HepG2 (cell line): ENCODE data around the gene AGRN. TPM values are rescaled to one million over a fixed set of nuclear protein-coding genes. Genes with fewer than 3 reads are reported as not detected.

Source experiments
- FOXM1 ChIP-seq: sonication (generic); formaldehyde crosslinking; IDR thresholded peaks from 2 replicates; pipeline ENCODE4 v1.5.0; 2020; ENCODE audit warnings: missing genetic modification reagents
- FOXP1 ChIP-seq, 2 experiments: fragments of 450-650 bp in 1 of 2; IDR thresholded peaks; 2 replicates each; pipeline ENCODE4 v1.6.1; 2017 to 2018; ENCODE audit warnings: antibody characterized with exemption in 1 of 2
- IKZF1 ChIP-seq: fragments of 450-650 bp; IDR thresholded peaks from 2 replicates; pipeline ENCODE4 v1.7.1; 2016
- RBFOX2 ChIP-seq: fragments of 200-400 bp; formaldehyde crosslinking; IDR thresholded peaks from 2 replicates; pipeline ENCODE4 v1.6.1; 2017; ENCODE audit warnings: low read depth, mild to moderate bottlenecking, low read length
- RORA ChIP-seq: sonication (generic); formaldehyde crosslinking; IDR thresholded peaks from 2 replicates; pipeline ENCODE4 v1.5.0; 2020; ENCODE audit warnings: mild to moderate bottlenecking, missing genetic modification reagents, moderate library complexity
- SMAD1 ChIP-seq: sonication (generic); formaldehyde crosslinking; IDR thresholded peaks from 2 replicates; pipeline ENCODE4 v1.4.0; 2020; ENCODE audit warnings: missing genetic modification reagents, low read depth, mild to moderate bottlenecking, borderline replicate concordance
- TRIM24 ChIP-seq: sonication (generic); formaldehyde crosslinking; IDR thresholded peaks from 2 replicates; pipeline ENCODE4 v1.8.0; 2022; ENCODE audit warnings: mild to moderate bottlenecking, missing genetic modification reagents
- ZFP62 ChIP-seq: sonication (generic); formaldehyde crosslinking; IDR thresholded peaks from 2 replicates; pipeline ENCODE4 v1.4.0; 2020; ENCODE audit warnings: missing genetic modification reagents
- ZFY ChIP-seq: sonication (generic); formaldehyde crosslinking; IDR thresholded peaks from 2 replicates; pipeline ENCODE4 v1.4.0; 2020; ENCODE audit warnings: missing genetic modification reagents
- ZNF282 ChIP-seq: fragments of 450-650 bp; IDR thresholded peaks from 2 replicates; pipeline ENCODE4 v1.6.1; 2018; ENCODE audit not compliant: partially characterized antibody
- ZNF570 ChIP-seq: sonication (generic); formaldehyde crosslinking; IDR thresholded peaks from 2 replicates; pipeline ENCODE4 v1.4.0; 2020; ENCODE audit warnings: mild to moderate bottlenecking, missing genetic modification reagents, borderline replicate concordance
- ZNF850 ChIP-seq: sonication (generic); formaldehyde crosslinking; conservative IDR thresholded peaks from 2 replicates; pipeline ENCODE4 v1.9.0; 2021; ENCODE audit warnings: mild to moderate bottlenecking, missing genetic modification reagents
- polyA plus RNA-seq, 8 experiments: library from polyadenylated mRNA; depleted of rRNA in 3 of 8; stranded (reverse) in 7 of 8; unstranded in 1 of 8; fragments of >200 nt; fragmentation: Illumina TruSeq in 4 of 8; extraction: Trizol in 4 of 8; gene quantifications; 2 replicates each; pipeline versions ENCODE4 v1.2.1 to v1.2.3, GENCODE V29; 2011 to 2016; ENCODE audit warnings: low read depth in 4 of 8, missing spikeins in 1 of 8, mixed read lengths in 1 of 8; ENCODE audit not compliant: insufficient read depth in 1 of 8
- total RNA-seq, 5 experiments: library from RNA; depleted of rRNA; stranded (reverse); fragments of >200 nt; fragmentation: Illumina TruSeq; extraction: Trizol; gene quantifications; 2 replicates each; pipeline ENCODE4 v1.2.3, GENCODE V29; 2016; ENCODE audit warnings: low read depth in 1 of 5
- TF ChIP-seq, protein P1 (sequence below): sonication (generic); formaldehyde crosslinking; IDR thresholded peaks from 2 replicates; pipeline ENCODE4 v1.5.0; 2020; ENCODE audit warnings: mild to moderate bottlenecking, missing genetic modification reagents, borderline replicate concordance
- TF ChIP-seq, protein P2 (sequence below): IDR thresholded peaks from 2 replicates; pipeline ENCODE4 v1.6.1; 2018; ENCODE audit warnings: missing genetic modification reagents
- TF ChIP-seq, protein P3 (sequence below): sonication (generic); formaldehyde crosslinking; IDR thresholded peaks from 2 replicates; pipeline ENCODE4 v1.5.0; 2020; ENCODE audit warnings: mild to moderate bottlenecking, missing genetic modification reagents

The AGRN gene
- total and polyA plus RNA-seq, 2 of the 13 experiments (the other 11 are each of a cell fraction or from before 2014, with no cell fraction given) = 29.8 to 65.2 TPM

DNA sequence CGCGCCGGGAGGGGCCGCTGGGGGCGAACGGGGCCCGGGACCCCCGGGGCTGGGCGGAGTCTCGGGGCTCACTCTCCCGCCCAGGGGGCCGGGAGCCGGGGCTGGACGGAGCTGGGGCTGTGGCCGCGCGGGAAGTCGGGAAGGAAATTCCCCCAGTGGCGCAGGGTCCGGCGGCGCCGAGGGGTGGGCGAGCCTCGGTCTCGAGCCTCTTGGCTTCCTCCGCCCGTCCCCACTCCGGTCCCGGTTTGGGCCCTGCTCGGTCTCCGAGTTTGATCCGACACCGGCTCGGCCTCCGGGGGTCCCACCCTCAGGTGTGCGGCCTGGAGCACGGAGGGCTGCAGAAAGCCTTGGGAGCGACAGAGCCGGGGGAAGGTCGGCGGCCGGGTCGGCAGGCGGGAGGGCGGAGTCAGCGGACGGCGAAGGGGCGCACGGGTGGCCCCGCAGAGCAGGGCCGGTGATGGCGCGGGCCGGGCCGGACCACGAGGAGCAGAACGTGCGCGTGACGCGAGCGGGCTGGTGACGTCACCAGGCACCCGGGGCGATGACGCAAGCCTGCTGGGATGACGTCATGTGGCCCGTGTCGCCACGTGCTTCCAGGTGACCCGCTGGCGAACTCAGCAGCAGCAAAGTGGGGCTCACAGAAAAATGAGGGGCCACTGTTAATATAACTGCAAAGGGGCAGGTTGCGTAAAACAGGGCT, 19.4 kb upstream of the AGRN start (continued):
- TF ChIP-seq, protein P1, sequence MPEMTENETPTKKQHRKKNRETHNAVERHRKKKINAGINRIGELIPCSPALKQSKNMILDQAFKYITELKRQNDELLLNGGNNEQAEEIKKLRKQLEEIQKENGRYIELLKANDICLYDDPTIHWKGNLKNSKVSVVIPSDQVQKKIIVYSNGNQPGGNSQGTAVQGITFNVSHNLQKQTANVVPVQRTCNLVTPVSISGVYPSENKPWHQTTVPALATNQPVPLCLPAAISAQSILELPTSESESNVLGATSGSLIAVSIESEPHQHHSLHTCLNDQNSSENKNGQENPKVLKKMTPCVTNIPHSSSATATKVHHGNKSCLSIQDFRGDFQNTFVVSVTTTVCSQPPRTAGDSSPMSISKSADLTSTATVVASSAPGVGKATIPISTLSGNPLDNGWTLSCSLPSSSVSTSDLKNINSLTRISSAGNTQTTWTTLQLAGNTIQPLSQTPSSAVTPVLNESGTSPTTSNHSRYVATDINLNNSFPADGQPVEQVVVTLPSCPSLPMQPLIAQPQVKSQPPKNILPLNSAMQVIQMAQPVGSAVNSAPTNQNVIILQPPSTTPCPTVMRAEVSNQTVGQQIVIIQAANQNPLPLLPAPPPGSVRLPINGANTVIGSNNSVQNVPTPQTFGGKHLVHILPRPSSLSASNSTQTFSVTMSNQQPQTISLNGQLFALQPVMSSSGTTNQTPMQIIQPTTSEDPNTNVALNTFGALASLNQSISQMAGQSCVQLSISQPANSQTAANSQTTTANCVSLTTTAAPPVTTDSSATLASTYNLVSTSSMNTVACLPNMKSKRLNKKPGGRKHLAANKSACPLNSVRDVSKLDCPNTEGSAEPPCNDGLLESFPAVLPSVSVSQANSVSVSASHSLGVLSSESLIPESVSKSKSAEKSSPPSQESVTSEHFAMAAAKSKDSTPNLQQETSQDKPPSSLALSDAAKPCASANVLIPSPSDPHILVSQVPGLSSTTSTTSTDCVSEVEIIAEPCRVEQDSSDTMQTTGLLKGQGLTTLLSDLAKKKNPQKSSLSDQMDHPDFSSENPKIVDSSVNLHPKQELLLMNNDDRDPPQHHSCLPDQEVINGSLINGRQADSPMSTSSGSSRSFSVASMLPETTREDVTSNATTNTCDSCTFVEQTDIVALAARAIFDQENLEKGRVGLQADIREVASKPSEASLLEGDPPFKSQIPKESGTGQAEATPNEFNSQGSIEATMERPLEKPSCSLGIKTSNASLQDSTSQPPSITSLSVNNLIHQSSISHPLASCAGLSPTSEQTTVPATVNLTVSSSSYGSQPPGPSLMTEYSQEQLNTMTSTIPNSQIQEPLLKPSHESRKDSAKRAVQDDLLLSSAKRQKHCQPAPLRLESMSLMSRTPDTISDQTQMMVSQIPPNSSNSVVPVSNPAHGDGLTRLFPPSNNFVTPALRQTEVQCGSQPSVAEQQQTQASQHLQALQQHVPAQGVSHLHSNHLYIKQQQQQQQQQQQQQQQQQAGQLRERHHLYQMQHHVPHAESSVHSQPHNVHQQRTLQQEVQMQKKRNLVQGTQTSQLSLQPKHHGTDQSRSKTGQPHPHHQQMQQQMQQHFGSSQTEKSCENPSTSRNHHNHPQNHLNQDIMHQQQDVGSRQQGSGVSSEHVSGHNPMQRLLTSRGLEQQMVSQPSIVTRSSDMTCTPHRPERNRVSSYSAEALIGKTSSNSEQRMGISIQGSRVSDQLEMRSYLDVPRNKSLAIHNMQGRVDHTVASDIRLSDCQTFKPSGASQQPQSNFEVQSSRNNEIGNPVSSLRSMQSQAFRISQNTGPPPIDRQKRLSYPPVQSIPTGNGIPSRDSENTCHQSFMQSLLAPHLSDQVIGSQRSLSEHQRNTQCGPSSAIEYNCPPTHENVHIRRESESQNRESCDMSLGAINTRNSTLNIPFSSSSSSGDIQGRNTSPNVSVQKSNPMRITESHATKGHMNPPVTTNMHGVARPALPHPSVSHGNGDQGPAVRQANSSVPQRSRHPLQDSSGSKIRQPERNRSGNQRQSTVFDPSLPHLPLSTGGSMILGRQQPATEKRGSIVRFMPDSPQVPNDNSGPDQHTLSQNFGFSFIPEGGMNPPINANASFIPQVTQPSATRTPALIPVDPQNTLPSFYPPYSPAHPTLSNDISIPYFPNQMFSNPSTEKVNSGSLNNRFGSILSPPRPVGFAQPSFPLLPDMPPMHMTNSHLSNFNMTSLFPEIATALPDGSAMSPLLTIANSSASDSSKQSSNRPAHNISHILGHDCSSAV (CRISPR knock-in tag) = no peak
- TF ChIP-seq ZFP62 (CRISPR knock-in tag) = no peak
- TF ChIP-seq ZNF282 = no peak
- TF ChIP-seq FOXM1 = 0 out of 2 replicates have a peak, but pooled peaks have one; percentile 49
- no peak for TF ChIP-seq RORA
- no peak for TF ChIP-seq ZNF570 (CRISPR knock-in tag)
- TF ChIP-seq FOXP1 (IDR thresholded peaks at IDR 0.05) = no peak
- no peak for TF ChIP-seq FOXP1 (CRISPR knock-in tag; IDR thresholded peaks at IDR 0.05)
- peak; percentile 78; the same call in 1 of the 2 replicates for TF ChIP-seq SMAD1 (CRISPR knock-in tag)
- TF ChIP-seq IKZF1 = no peak
- TF ChIP-seq, protein P2, sequence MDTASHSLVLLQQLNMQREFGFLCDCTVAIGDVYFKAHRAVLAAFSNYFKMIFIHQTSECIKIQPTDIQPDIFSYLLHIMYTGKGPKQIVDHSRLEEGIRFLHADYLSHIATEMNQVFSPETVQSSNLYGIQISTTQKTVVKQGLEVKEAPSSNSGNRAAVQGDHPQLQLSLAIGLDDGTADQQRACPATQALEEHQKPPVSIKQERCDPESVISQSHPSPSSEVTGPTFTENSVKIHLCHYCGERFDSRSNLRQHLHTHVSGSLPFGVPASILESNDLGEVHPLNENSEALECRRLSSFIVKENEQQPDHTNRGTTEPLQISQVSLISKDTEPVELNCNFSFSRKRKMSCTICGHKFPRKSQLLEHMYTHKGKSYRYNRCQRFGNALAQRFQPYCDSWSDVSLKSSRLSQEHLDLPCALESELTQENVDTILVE (CRISPR knock-in tag) = peak; percentile 90; the same call in 1 of the 2 replicates
- TF ChIP-seq, protein P3, sequence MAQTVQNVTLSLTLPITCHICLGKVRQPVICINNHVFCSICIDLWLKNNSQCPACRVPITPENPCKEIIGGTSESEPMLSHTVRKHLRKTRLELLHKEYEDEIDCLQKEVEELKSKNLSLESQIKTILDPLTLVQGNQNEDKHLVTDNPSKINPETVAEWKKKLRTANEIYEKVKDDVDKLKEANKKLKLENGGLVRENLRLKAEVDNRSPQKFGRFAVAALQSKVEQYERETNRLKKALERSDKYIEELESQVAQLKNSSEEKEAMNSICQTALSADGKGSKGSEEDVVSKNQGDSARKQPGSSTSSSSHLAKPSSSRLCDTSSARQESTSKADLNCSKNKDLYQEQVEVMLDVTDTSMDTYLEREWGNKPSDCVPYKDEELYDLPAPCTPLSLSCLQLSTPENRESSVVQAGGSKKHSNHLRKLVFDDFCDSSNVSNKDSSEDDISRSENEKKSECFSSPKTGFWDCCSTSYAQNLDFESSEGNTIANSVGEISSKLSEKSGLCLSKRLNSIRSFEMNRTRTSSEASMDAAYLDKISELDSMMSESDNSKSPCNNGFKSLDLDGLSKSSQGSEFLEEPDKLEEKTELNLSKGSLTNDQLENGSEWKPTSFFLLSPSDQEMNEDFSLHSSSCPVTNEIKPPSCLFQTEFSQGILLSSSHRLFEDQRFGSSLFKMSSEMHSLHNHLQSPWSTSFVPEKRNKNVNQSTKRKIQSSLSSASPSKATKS (CRISPR knock-in tag) = no peak
- no peak for TF ChIP-seq TRIM24 (CRISPR knock-in tag)
- TF ChIP-seq RBFOX2 = peak; percentile 91
- TF ChIP-seq ZFY (CRISPR knock-in tag) = peak; percentile 87
- TF ChIP-seq ZNF850 (CRISPR knock-in tag) = peak; percentile 48; the same call in 1 of the 2 replicates
